Endothelial cell of umbilical vein (primary cell): ENCODE data around the gene CCDC183. TPM values are rescaled to one million over a fixed set of nuclear protein-coding genes. Genes with fewer than 3 reads are reported as not detected.

Experiments used
- BruUV-seq: library from RNA; stranded (reverse); fragments of 400-500 nt; replicated peaks from 2 replicates; lab custom pipeline; 2021; lab: Mats Ljungman, UMichigan
- CTCF ChIA-PET: fragments of 300-600, 350-600 bp; sonication (Branson Sonifier 250); formaldehyde crosslinking; loops from one replicate; lab custom pipeline; 2021; ENCODE audit warnings: antibody characterized with exemption, inconsistent platforms; lab: Charles Lee
- POLR2A ChIA-PET: fragments of 300-600, 350-600 bp; sonication (Branson Sonifier 250); formaldehyde crosslinking; loops from one replicate; lab custom pipeline; 2021; ENCODE audit warnings: antibody characterized with exemption, inconsistent platforms; lab: Charles Lee
- DNase-seq: peaks from one replicate; pipeline ENCODE4 v3.0.0-alpha.2; 2011; ENCODE audit warnings: low read depth, low spot score
- FAIRE-seq: peaks from 2 replicates; lab custom pipeline; 2011; peaks lifted over from hg19 to GRCh38; lab: Jason Lieb, UNC
- H2AFZ ChIP-seq: 2 replicates; pipeline ENCODE4 v1.6.0; 2012; ENCODE audit warnings: low read depth, low read length, control low read depth, inconsistent platforms
- H3K27ac ChIP-seq: 2 replicates; pipeline ENCODE4 v1.5.1; 2011; ENCODE audit warnings: low read depth, mild to moderate bottlenecking, control low read depth, low read length, moderate library complexity; ENCODE audit not compliant: insufficient read depth
- H3K27me3 ChIP-seq, 2 experiments: 2 replicates each; pipeline versions ENCODE4 v1.6.0 to v1.6.1; 2011; ENCODE audit warnings: low read length in 2 of 2, mixed read lengths in 1 of 2; ENCODE audit not compliant: control insufficient read depth in 2 of 2, insufficient read depth in 2 of 2
- H3K36me3 ChIP-seq, 2 experiments: 2 replicates in 1 of 2; 3 replicates in 1 of 2; pipeline ENCODE4 v1.5.1; 2011; ENCODE audit warnings: low read length in 2 of 2, mild to moderate bottlenecking in 1 of 2, moderate library complexity in 1 of 2; ENCODE audit not compliant: control insufficient read depth in 2 of 2, insufficient read depth in 2 of 2; ENCODE audit errors: extremely low read depth in 1 of 2
- H3K4me1 ChIP-seq: 3 replicates; pipeline ENCODE4 v1.5.1; 2011; ENCODE audit warnings: mild to moderate bottlenecking, low read length; ENCODE audit not compliant: control insufficient read depth, insufficient read depth; ENCODE audit errors: extremely low read depth
- H3K4me2 ChIP-seq: 2 replicates; pipeline ENCODE4 v1.6.1; 2011; ENCODE audit warnings: low read length, control low read depth, mixed read lengths; ENCODE audit not compliant: insufficient read depth
- H3K4me3 ChIP-seq, 3 experiments: fragments of 200-600 bp in 1 of 3; sonication (generic), shearing (Covaris generic) in 1 of 3; replicated peaks in 1 of 3; 2 replicates each; pipeline ENCODE4 v1.5.1; 2011 to 2016; ENCODE audit warnings: control low read depth in 3 of 3, low read length in 3 of 3, mild to moderate bottlenecking in 2 of 3, inconsistent platforms in 1 of 3, low read depth in 1 of 3, moderate library complexity in 1 of 3; ENCODE audit not compliant: insufficient read depth in 1 of 3
- H3K79me2 ChIP-seq: 2 replicates; pipeline ENCODE4 v1.6.0; 2012; ENCODE audit warnings: low read length, inconsistent platforms; ENCODE audit not compliant: control insufficient read depth, insufficient read depth
- H3K9ac ChIP-seq: replicated peaks from 2 replicates; pipeline ENCODE3; 2011; ENCODE audit warnings: low read length, control low read depth; ENCODE audit not compliant: insufficient read depth; ENCODE audit errors: extremely low read depth
- H3K9me1 ChIP-seq: replicated peaks from 3 replicates; pipeline ENCODE4 v1.6.0; 2011; ENCODE audit warnings: mild to moderate bottlenecking, low read length; ENCODE audit not compliant: control insufficient read depth, insufficient read depth; ENCODE audit errors: extremely low read depth
- H3K9me3 ChIP-seq: replicated peaks from 2 replicates; pipeline ENCODE4 v1.5.1; 2012; ENCODE audit warnings: low read length, inconsistent platforms; ENCODE audit not compliant: control insufficient read depth, insufficient read depth
- H4K20me1 ChIP-seq: replicated peaks from 2 replicates; pipeline ENCODE3; 2011; ENCODE audit warnings: mild to moderate bottlenecking, low read length; ENCODE audit not compliant: control insufficient read depth, insufficient read depth; ENCODE audit errors: extremely low read depth
- EZH2 ChIP-seq: IDR thresholded peaks from 2 replicates; pipeline ENCODE4 v1.6.1; 2012; ENCODE audit warnings: borderline replicate concordance, low read depth, mild to moderate bottlenecking, moderate library complexity, low read length, inconsistent platforms; ENCODE audit not compliant: severe bottlenecking
- FOS ChIP-seq: IDR thresholded peaks from 2 replicates; pipeline ENCODE4 v1.6.1; 2011; ENCODE audit warnings: mild to moderate bottlenecking, low read length, moderate library complexity, borderline replicate concordance; ENCODE audit not compliant: insufficient read depth
- GATA2 ChIP-seq: IDR thresholded peaks from 2 replicates; pipeline ENCODE4 v1.7.0; 2011; ENCODE audit warnings: low read depth, mild to moderate bottlenecking, moderate library complexity, mixed read lengths, low read length; ENCODE audit not compliant: insufficient read length, insufficient read depth
- JUN ChIP-seq: IDR thresholded peaks from 2 replicates; pipeline ENCODE4 v1.6.1; 2011; ENCODE audit warnings: borderline replicate concordance, low read depth; ENCODE audit not compliant: insufficient read length, insufficient read depth
- MYC ChIP-seq: IDR thresholded peaks from one replicate; pipeline ENCODE4 v1.6.1; 2011; ENCODE audit warnings: mild to moderate bottlenecking, low read depth, low read length
- POLR2A ChIP-seq: IDR thresholded peaks from 2 replicates; pipeline ENCODE4 v1.6.1; 2012; ENCODE audit warnings: low read depth, mild to moderate bottlenecking, control low read depth, low read length
- POLR2AphosphoS5 ChIP-seq: IDR thresholded peaks from 2 replicates; pipeline ENCODE4 v1.6.1; 2012; ENCODE audit warnings: low read depth, mild to moderate bottlenecking, control low read depth, low read length, moderate library complexity; ENCODE audit not compliant: insufficient read depth
- dilution Hi-C: fragments of 300-500 bp; cut with MboI; formaldehyde crosslinking; loops from one replicate; pipeline ENCODE4 v1.15.0; 2019; ENCODE audit warnings: low sequenced_read_pairs; ENCODE audit not compliant: extremely low pct_ligation_motif_present
- intact Hi-C: fragments of 100-400 bp; cut with micrococcal nuclease; formaldehyde crosslinking; loops from one replicate; pipeline ENCODE4 v1.10.0; 2022
- polyA plus RNA-seq, 4 experiments: library from polyadenylated mRNA; depleted of rRNA in 3 of 4; stranded (reverse) in 3 of 4; unstranded in 1 of 4; fragments of >200 nt; gene quantifications; 2 replicates each; pipeline versions ENCODE4 v1.2.1 to v1.2.3, GENCODE V29; 2011 to 2012; ENCODE audit warnings: missing spikeins in 1 of 4
- total RNA-seq: library from RNA; stranded (reverse); gene quantifications from 2 replicates; pipeline ENCODE4 v1.2.3, GENCODE V29; 2021
- TF ChIP-seq, protein P1 (sequence below), 2 donors: IDR thresholded peaks; 1 replicate in 1 of 2; 2 replicates in 1 of 2; pipeline ENCODE4 v1.5.1; 2011; ENCODE audit warnings: low read length in 2 of 2, mild to moderate bottlenecking in 2 of 2, moderate library complexity in 2 of 2, control low read depth in 1 of 2, inconsistent platforms in 1 of 2, low read depth in 1 of 2; ENCODE audit not compliant: insufficient read depth in 1 of 2; ENCODE audit errors: extremely low read depth in 1 of 2

Gene CCDC183
- total and polyA plus RNA-seq, 2 donors (not counting 3 experiments of a cell fraction or from before 2014, with no cell fraction given): 0.50 TPM; not detected in 1

DNA sequence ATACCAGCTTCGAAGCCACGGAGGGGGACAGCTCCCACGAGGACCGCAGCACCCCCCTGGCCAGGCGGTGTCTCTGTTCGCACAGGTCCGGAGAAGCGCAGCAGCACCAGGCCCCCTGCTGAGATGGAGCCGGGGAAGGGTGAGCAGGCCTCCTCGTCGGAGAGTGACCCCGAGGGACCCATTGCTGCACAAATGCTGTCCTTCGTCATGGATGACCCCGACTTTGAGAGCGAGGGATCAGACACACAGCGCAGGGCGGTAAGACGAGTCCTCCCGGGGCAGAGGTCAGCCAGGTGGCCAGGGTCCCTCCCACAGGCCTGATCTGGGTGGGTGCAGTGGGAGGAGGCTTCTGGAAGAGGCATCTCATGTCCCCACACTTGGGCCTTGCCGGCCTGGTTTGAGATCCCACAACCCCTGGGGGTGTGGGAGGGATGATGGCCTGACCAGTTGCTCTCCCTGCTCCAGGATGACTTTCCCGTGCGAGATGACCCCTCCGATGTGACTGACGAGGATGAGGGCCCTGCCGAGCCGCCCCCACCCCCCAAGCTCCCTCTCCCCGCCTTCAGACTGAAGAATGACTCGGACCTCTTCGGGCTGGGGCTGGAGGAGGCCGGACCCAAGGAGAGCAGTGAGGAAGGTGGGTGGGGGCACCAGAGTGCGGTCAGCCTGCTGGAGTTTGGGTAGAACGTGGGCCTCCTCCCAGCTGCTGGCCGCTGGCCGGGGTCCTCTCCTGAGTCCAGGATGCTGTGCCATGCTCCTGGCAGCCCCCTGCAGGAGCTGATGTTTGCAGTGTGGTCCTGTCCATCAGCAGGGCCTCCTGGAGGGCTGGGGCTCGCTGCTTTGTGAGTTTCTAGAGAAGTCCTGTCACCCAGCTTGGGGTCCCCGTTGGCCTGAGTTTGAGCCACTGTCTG, 43.3 kb downstream of the CCDC183 start:
- no peak for FAIRE-seq
- H4K20me1 ChIP-seq: no peaks in the 10 kb centered on the region
- no peak overlapping the region for H3K9ac ChIP-seq
- no peaks in the 10 kb centered on the region for H3K9me3 ChIP-seq
- ChIA-PET CTCF (interaction anchor here (1.0 kb wide), 1 partner anchor 18 kb away, joined by 3 read pairs; no protein-coding TSS in a partner anchor), POLR2A (interaction anchor here (0.6 kb wide), 1 partner anchor 69 kb away, joined by 7 read pairs; no protein-coding TSS in a partner anchor)
- no peak overlapping the region for H3K4me2 ChIP-seq
- H2AFZ ChIP-seq: no peak overlapping the region
- TF ChIP-seq GATA2 (no peak), FOS (no peak), EZH2 (no peak), POLR2A (no peak), POLR2AphosphoS5 (no peak), MYC (no peak), JUN (no peak)
- TF ChIP-seq, protein P1, sequence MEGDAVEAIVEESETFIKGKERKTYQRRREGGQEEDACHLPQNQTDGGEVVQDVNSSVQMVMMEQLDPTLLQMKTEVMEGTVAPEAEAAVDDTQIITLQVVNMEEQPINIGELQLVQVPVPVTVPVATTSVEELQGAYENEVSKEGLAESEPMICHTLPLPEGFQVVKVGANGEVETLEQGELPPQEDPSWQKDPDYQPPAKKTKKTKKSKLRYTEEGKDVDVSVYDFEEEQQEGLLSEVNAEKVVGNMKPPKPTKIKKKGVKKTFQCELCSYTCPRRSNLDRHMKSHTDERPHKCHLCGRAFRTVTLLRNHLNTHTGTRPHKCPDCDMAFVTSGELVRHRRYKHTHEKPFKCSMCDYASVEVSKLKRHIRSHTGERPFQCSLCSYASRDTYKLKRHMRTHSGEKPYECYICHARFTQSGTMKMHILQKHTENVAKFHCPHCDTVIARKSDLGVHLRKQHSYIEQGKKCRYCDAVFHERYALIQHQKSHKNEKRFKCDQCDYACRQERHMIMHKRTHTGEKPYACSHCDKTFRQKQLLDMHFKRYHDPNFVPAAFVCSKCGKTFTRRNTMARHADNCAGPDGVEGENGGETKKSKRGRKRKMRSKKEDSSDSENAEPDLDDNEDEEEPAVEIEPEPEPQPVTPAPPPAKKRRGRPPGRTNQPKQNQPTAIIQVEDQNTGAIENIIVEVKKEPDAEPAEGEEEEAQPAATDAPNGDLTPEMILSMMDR (IDR thresholded peaks at IDR 0.05; ENCODE audit: extremely low read depth in 1 of 2, insufficient read depth in 1 of 2, low read depth in 1 of 2, low read length in 2 of 2): no peak
- H3K9me1 ChIP-seq: no peaks in the 10 kb centered on the region
- H3K79me2 ChIP-seq: no peaks in the 10 kb centered on the region
- no TSS peak for BruUV-seq
- DNase-seq: no peak
- H3K27ac ChIP-seq: no peak overlapping the region
- intact Hi-C loops (loop anchor here (5.0 kb wide), 2 partner anchors 32 to 158 kb away; partner anchors contain the start of genes CLIC3 and RABL6), dilution Hi-C loops (no loop called here)
- peaks cover 3% of the 10 kb centered on the region for H3K4me1 ChIP-seq
- no peak overlapping the region for H3K4me3 ChIP-seq
- peaks cover 0 to 13% of the 10 kb centered on the region in 2 experiments for H3K36me3 ChIP-seq
- peaks cover 2 to 6% of the 10 kb centered on the region in 2 experiments for H3K27me3 ChIP-seq
